K562 (cell line): ENCODE data around the gene ZNF593OS. TPM values are rescaled to one million over a fixed set of nuclear protein-coding genes. Genes with fewer than 3 reads are reported as not detected.
A peak's percentile ranks its signal among the peaks of the same experiment; 100 is the strongest.

ENCODE experiments used
- ASH1L ChIP-seq: fragments of 450-650 bp; IDR thresholded peaks from 2 replicates; pipeline ENCODE4 v1.6.1; 2018; ENCODE audit warnings: borderline replicate concordance, mild to moderate bottlenecking, low read depth; ENCODE audit not compliant: partially characterized antibody
- BRD4 ChIP-seq: fragments of 200-600 bp; sonication (generic); IDR thresholded peaks from 2 replicates; pipeline ENCODE4 v1.6.1; 2017; ENCODE audit warnings: inconsistent platforms
- CBFB ChIP-seq: sonication (generic); formaldehyde crosslinking; IDR thresholded peaks from 2 replicates; pipeline ENCODE4 v1.4.0; 2020; ENCODE audit warnings: mild to moderate bottlenecking, missing genetic modification reagents
- HSF4 ChIP-seq: fragments of 250-450 bp; sonication (Bioruptor Pico); IDR thresholded peaks from 2 replicates; pipeline ENCODE4 v2.1.2; 2022; ENCODE audit warnings: mild to moderate bottlenecking, moderate library complexity, borderline replicate concordance
- TAF1 ChIP-seq: IDR thresholded peaks from 2 replicates; pipeline ENCODE4 v1.6.1; 2011; ENCODE audit warnings: mild to moderate bottlenecking, low read length, moderate library complexity; ENCODE audit not compliant: insufficient read depth, control insufficient read depth, severe bottlenecking; ENCODE audit errors: extremely low read depth
- TRIM24 ChIP-seq, 2 experiments: fragments of 450-650 bp; IDR thresholded peaks; 2 replicates each; pipeline ENCODE4 v1.6.1; 2016
- XRCC3 ChIP-seq: fragments of 450-650 bp; IDR thresholded peaks from 2 replicates; pipeline ENCODE4 v1.6.1; 2017; ENCODE audit warnings: mild to moderate bottlenecking, moderate library complexity
- ZNF699 ChIP-seq: fragments of 250-450 bp; sonication (Bioruptor Pico); IDR thresholded peaks from 2 replicates; pipeline ENCODE4 v1.8.0; 2021; ENCODE audit warnings: mild to moderate bottlenecking, moderate library complexity; ENCODE audit not compliant: insufficient replicate concordance
- polyA plus RNA-seq, 8 experiments: library from polyadenylated mRNA; depleted of rRNA in 4 of 8; stranded (reverse) in 5 of 8; unstranded in 3 of 8; fragments of >200 nt; fragmentation: Nextera tagmentation in 2 of 8; fragmentation: Illumina TruSeq in 1 of 8; extraction: Ambion mirVana in 2 of 8; extraction: Trizol in 1 of 8; gene quantifications; 2 replicates each; pipeline versions ENCODE4 v1.2.1 to v1.2.3, GENCODE V29; 2011 to 2014; ENCODE audit warnings: inconsistent platforms in 1 of 8, missing spikeins in 1 of 8
- total RNA-seq, 7 experiments: library from RNA; depleted of rRNA in 6 of 7; stranded (reverse); fragments of >200 nt in 6 of 7; fragmentation: Illumina TruSeq in 2 of 7; extraction: Trizol in 2 of 7; gene quantifications; 2 replicates each; pipeline versions ENCODE4 v1.2.1 to v1.2.3, GENCODE V29; 2011 to 2021; ENCODE audit warnings: low replicate concordance in 1 of 7
- TF ChIP-seq, protein P1 (sequence below): sonication (generic); formaldehyde crosslinking; IDR thresholded peaks from 2 replicates; pipeline ENCODE4 v1.9.0; 2022; ENCODE audit warnings: mild to moderate bottlenecking, missing genetic modification reagents
- TF ChIP-seq, protein P2 (sequence below): fragments of 250-450 bp; sonication (Bioruptor Pico); IDR thresholded peaks from 2 replicates; pipeline ENCODE4 v1.5.0; 2021; ENCODE audit warnings: mild to moderate bottlenecking, moderate library complexity
- TF ChIP-seq, protein P3 (sequence below): sonication (generic); formaldehyde crosslinking; IDR thresholded peaks from 2 replicates; pipeline ENCODE4 v1.8.0; 2022; ENCODE audit warnings: missing genetic modification reagents, mild to moderate bottlenecking, borderline replicate concordance
- TF ChIP-seq, protein P4 (sequence below): sonication (generic); formaldehyde crosslinking; IDR thresholded peaks from 2 replicates; pipeline ENCODE4 v1.8.0; 2022; ENCODE audit warnings: mild to moderate bottlenecking, missing genetic modification reagents
- TF ChIP-seq, protein P5 (sequence below): fragments of 200-800 bp; sonication (Bioruptor generic); IDR thresholded peaks from 2 replicates; pipeline ENCODE4 v1.6.1; 2016; ENCODE audit warnings: missing genetic modification characterization, missing compliant biosample characterization

The ZNF593OS gene
- total and polyA plus RNA-seq, 9 of the 15 experiments (the other 6 are each of a cell fraction or from before 2014, with no cell fraction given): 0.24 to 0.27 TPM; not detected in 7

DNA sequence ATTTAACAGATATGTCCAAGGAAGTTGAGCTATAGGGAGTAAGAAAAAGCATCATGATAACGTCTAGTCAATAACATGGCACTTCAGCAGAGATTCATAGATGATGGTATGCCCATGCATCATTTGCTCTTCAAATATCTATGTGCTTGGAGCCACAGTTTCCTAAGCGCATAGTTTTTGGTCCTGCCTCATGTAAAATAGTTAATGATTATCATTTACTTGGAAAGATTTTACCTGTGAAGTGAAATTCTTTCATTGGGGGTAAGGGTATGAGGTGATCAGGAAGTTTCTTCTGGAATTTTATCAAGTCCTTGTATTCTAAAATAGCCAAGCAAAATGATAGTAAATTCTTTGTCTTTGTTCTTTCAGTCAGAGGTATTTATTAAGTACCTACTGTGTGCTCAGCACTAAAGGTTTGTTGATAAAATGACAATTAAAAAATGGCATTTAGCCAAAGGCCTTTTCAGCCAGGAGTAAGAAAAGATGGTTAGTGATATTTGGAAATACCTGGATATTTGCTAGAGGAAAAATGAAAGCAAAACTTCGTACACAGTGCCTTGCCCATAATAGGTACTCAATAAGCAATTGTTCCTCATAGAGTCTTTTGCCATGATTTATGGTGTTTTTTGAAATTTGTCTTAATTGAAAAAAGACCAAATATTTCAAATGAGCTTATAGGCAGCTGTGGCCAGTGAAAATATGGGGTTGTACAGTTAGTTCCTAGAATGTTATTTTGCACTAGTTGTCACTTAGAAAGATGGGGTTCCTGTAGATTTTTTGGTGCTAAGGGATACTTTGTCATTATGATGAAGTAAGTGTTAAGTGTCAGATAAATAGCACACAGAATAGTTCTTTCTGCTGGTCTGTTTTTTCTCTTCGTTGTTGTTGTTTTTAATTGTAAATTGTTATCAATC lies 47.0 kb downstream of the ZNF593OS start (continued):
- TF ChIP-seq TRIM24 (IDR thresholded peaks at IDR 0.05) (no peak), HSF4 (CRISPR knock-in tag) (peak; percentile 32; the same call in 1 of the 2 replicates), CBFB (CRISPR knock-in tag) (no peak), ZNF699 (CRISPR knock-in tag) (no peak), TAF1 (no peak), ASH1L (no peak), XRCC3 (no peak), BRD4 (peak; percentile 11; the same call in 1 of the 2 replicates)
- TF ChIP-seq, protein P1, sequence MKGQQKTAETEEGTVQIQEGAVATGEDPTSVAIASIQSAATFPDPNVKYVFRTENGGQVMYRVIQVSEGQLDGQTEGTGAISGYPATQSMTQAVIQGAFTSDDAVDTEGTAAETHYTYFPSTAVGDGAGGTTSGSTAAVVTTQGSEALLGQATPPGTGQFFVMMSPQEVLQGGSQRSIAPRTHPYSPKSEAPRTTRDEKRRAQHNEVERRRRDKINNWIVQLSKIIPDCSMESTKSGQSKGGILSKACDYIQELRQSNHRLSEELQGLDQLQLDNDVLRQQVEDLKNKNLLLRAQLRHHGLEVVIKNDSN (CRISPR knock-in tag): no peak
- TF ChIP-seq, protein P2, sequence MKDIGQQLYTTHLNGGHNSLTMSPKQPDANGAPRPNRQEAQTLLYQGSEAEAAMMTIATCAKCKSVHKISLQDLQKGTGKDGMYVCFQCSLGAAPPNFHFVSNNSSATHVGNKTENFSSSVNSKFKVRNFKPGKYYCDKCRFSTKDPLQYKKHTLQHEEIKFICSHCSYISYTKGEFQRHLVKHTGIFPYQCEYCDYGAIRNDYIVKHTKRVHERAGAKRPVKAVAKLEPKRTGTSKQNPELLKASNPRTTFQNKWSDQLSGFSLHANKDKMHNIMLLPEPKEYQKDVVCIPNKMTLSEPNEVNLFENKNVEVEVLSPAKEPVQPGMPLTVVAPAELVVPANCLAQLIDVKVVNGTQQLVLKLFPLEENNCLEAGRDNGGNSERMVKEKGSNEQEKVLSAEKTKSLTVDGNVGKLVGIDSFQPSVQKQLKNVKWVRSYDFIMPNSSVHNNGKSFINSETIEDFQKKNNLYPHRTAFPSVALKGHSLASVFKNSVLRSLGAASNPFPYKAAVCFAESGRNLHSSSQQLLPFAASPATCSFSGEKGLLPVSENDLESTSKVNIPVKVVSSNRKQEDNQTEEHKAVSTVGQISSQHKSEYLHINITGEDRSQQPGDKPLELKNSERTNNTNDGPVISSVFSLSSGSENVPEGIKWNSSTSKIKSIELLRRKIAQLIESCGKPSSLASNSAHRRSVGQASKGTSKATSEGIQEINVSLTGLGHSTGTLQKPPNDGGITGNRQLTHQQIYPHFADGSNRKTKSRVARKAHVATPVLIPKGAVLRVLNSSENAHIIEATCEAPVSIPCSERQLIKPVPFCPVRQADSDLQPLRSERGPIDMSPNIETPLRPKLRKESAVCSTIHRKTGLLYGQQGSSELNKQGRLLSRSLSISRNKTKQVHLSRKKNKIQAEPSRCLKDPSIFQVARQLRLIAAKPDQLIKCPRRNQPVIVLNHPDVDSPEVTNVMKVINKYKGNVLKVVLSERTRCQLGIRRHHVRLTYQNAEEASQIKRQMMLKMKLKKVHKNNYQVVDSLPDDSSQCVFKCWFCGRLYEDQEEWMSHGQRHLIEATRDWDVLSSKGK (CRISPR knock-in tag): no peak
- TF ChIP-seq, protein P3, sequence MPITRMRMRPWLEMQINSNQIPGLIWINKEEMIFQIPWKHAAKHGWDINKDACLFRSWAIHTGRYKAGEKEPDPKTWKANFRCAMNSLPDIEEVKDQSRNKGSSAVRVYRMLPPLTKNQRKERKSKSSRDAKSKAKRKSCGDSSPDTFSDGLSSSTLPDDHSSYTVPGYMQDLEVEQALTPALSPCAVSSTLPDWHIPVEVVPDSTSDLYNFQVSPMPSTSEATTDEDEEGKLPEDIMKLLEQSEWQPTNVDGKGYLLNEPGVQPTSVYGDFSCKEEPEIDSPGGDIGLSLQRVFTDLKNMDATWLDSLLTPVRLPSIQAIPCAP: no peak
- TF ChIP-seq, protein P4, sequence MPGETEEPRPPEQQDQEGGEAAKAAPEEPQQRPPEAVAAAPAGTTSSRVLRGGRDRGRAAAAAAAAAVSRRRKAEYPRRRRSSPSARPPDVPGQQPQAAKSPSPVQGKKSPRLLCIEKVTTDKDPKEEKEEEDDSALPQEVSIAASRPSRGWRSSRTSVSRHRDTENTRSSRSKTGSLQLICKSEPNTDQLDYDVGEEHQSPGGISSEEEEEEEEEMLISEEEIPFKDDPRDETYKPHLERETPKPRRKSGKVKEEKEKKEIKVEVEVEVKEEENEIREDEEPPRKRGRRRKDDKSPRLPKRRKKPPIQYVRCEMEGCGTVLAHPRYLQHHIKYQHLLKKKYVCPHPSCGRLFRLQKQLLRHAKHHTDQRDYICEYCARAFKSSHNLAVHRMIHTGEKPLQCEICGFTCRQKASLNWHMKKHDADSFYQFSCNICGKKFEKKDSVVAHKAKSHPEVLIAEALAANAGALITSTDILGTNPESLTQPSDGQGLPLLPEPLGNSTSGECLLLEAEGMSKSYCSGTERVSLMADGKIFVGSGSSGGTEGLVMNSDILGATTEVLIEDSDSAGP: no peak
- TF ChIP-seq, protein P5, sequence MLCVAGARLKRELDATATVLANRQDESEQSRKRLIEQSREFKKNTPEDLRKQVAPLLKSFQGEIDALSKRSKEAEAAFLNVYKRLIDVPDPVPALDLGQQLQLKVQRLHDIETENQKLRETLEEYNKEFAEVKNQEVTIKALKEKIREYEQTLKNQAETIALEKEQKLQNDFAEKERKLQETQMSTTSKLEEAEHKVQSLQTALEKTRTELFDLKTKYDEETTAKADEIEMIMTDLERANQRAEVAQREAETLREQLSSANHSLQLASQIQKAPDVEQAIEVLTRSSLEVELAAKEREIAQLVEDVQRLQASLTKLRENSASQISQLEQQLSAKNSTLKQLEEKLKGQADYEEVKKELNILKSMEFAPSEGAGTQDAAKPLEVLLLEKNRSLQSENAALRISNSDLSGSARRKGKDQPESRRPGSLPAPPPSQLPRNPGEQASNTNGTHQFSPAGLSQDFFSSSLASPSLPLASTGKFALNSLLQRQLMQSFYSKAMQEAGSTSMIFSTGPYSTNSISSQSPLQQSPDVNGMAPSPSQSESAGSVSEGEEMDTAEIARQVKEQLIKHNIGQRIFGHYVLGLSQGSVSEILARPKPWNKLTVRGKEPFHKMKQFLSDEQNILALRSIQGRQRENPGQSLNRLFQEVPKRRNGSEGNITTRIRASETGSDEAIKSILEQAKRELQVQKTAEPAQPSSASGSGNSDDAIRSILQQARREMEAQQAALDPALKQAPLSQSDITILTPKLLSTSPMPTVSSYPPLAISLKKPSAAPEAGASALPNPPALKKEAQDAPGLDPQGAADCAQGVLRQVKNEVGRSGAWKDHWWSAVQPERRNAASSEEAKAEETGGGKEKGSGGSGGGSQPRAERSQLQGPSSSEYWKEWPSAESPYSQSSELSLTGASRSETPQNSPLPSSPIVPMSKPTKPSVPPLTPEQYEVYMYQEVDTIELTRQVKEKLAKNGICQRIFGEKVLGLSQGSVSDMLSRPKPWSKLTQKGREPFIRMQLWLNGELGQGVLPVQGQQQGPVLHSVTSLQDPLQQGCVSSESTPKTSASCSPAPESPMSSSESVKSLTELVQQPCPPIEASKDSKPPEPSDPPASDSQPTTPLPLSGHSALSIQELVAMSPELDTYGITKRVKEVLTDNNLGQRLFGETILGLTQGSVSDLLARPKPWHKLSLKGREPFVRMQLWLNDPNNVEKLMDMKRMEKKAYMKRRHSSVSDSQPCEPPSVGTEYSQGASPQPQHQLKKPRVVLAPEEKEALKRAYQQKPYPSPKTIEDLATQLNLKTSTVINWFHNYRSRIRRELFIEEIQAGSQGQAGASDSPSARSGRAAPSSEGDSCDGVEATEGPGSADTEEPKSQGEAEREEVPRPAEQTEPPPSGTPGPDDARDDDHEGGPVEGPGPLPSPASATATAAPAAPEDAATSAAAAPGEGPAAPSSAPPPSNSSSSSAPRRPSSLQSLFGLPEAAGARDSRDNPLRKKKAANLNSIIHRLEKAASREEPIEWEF (CRISPR knock-in tag): peak; percentile 78
